NCI-H2107 (cell line): ENCODE measurements around the gene CADM1.

Experiments used
- DNase-seq: peaks from one replicate; lab custom pipeline; 2025; lab: John Stamatoyannopoulos, UW

Gene CADM1

GRCh38 chr11:115207166-115207591, 297.0 kb downstream of the CADM1 start:
- no peak for DNase-seq

- DNase-seq: no peak
Measured at GRCh38 chr11:115206365-115207022, 297.7 kb downstream of the CADM1 start.

- DNase-seq: no peak
Measured at GRCh38 chr11:115202900-115203552, 301.2 kb downstream of the CADM1 start.

- DNase-seq: no peak
Measured at GRCh38 chr11:115202074-115202473, 302.1 kb downstream of the CADM1 start.

- no peak for DNase-seq
Measured at GRCh38 chr11:115201111-115201792, 303.0 kb downstream of the CADM1 start.

GRCh38 chr11:115199481-115200069, 304.6 kb downstream of the CADM1 start:
- DNase-seq: no peak

GRCh38 chr11:115198321-115198741, 305.9 kb downstream of the CADM1 start:
- DNase-seq: no peak

GRCh38 chr11:115197433-115197832, 306.8 kb downstream of the CADM1 start:
- no peak for DNase-seq

GRCh38 chr11:115197031-115197430, 307.2 kb downstream of the CADM1 start:
- no peak for DNase-seq

GRCh38 chr11:115194802-115195110, 309.5 kb downstream of the CADM1 start:
- DNase-seq: no peak

GRCh38 chr11:115193914-115194801, 310.1 kb downstream of the CADM1 start:
- no peak for DNase-seq

GRCh38 chr11:115191761-115192160, 312.5 kb downstream of the CADM1 start:
- no peak for DNase-seq

GRCh38 chr11:115190196-115190595, 314.0 kb downstream of the CADM1 start:
- no peak for DNase-seq

GRCh38 chr11:115188898-115189278, 315.3 kb downstream of the CADM1 start:
- DNase-seq: no peak

GRCh38 chr11:115188188-115188897, 315.9 kb downstream of the CADM1 start:
- DNase-seq: no peak

- DNase-seq: no peak
Measured at GRCh38 chr11:115185931-115186330, 318.3 kb downstream of the CADM1 start.

GRCh38 chr11:115185507-115185906, 318.7 kb downstream of the CADM1 start:
- DNase-seq: no peak

- DNase-seq: no peak
Measured at GRCh38 chr11:115184901-115185300, 319.3 kb downstream of the CADM1 start.

GRCh38 chr11:115183830-115184229, 320.4 kb downstream of the CADM1 start:
- no peak for DNase-seq

- no peak for DNase-seq
Measured at GRCh38 chr11:115183136-115183535, 321.1 kb downstream of the CADM1 start.

- no peak for DNase-seq
Measured at GRCh38 chr11:115182282-115182955, 321.8 kb downstream of the CADM1 start.
